H9 (cell line): ENCODE results near the gene WIZ. TPM values are rescaled to one million over a fixed set of nuclear protein-coding genes. Genes with fewer than 3 reads are reported as not detected.
"Not testable (repeated sequence)": the region's sequence is repeated elsewhere in the genome, so short reads cannot be mapped to it uniquely, and the experiment has no call there.

Experiments
- DNase-seq: peaks from one replicate; pipeline ENCODE4 v3.0.0-alpha.2; 2017
- H2AFZ ChIP-seq: one replicate; pipeline ENCODE4 v1.6.1; 2013; ENCODE audit warnings: mild to moderate bottlenecking, low read length, control low read depth, moderate library complexity
- H2AK5ac ChIP-seq: 2 replicates; pipeline ENCODE4 v1.6.1; 2013; ENCODE audit warnings: low read length, control low read depth, mixed read lengths; ENCODE audit not compliant: insufficient read length
- H2BK120ac ChIP-seq: one replicate; pipeline ENCODE4 v1.6.1; 2013; ENCODE audit warnings: low read depth, mild to moderate bottlenecking, low read length, control low read depth, inconsistent platforms; ENCODE audit not compliant: poor library complexity, severe bottlenecking
- H2BK12ac ChIP-seq: 2 replicates; pipeline ENCODE4 v1.6.1; 2013; ENCODE audit warnings: low read length, control low read depth, mixed read lengths, low read depth; ENCODE audit not compliant: insufficient read length
- H2BK15ac ChIP-seq: 2 replicates; pipeline ENCODE4 v1.6.1; 2013; ENCODE audit warnings: low read depth, low read length, control low read depth
- H2BK20ac ChIP-seq: one replicate; pipeline ENCODE4 v1.6.1; 2013; ENCODE audit warnings: low read depth, mild to moderate bottlenecking, low read length, control low read depth, inconsistent platforms; ENCODE audit not compliant: poor library complexity, severe bottlenecking
- H2BK5ac ChIP-seq: 2 replicates; pipeline ENCODE4 v1.6.1; 2013; ENCODE audit warnings: low read length, control low read depth, mixed read lengths; ENCODE audit not compliant: insufficient read length
- H3K14ac ChIP-seq: 2 replicates; pipeline ENCODE4 v1.6.1; 2013; ENCODE audit warnings: low read length, control low read depth; ENCODE audit not compliant: insufficient read depth
- H3K18ac ChIP-seq: 2 replicates; pipeline ENCODE4 v1.6.1; 2013; ENCODE audit warnings: low read depth, mild to moderate bottlenecking, mixed read lengths, low read length, control low read depth; ENCODE audit not compliant: insufficient read length
- H3K23ac ChIP-seq: 2 replicates; pipeline ENCODE4 v1.6.1; 2013; ENCODE audit warnings: low read length, control low read depth, mixed read lengths, low read depth; ENCODE audit not compliant: insufficient read length
- H3K23me2 ChIP-seq: 2 replicates; pipeline ENCODE4 v1.6.1; 2013; ENCODE audit warnings: low read depth, mild to moderate bottlenecking, mixed read lengths, low read length, control low read depth; ENCODE audit not compliant: insufficient read length, poor library complexity, severe bottlenecking
- H3K27ac ChIP-seq: 2 replicates; pipeline ENCODE4 v1.5.1; 2013; ENCODE audit warnings: low read length, control low read depth, mixed read lengths, low read depth; ENCODE audit not compliant: insufficient read length
- H3K27me3 ChIP-seq: 2 replicates; pipeline ENCODE4 v1.6.1; 2013; ENCODE audit warnings: low read length, control low read depth, inconsistent platforms; ENCODE audit not compliant: insufficient read depth
- H3K4ac ChIP-seq: 2 replicates; pipeline ENCODE4 v1.6.1; 2013; ENCODE audit warnings: low read depth, mild to moderate bottlenecking, control low read depth, inconsistent platforms, low read length, moderate library complexity
- H3K4me1 ChIP-seq: 2 replicates; pipeline ENCODE4 v1.6.1; 2013; ENCODE audit warnings: low read length, control low read depth, inconsistent platforms; ENCODE audit not compliant: insufficient read depth
- H3K4me2 ChIP-seq: 2 replicates; pipeline ENCODE4 v1.6.1; 2013; ENCODE audit warnings: low read length, control low read depth, mixed read lengths; ENCODE audit not compliant: insufficient read length, insufficient read depth
- H3K56ac ChIP-seq: 2 replicates; pipeline ENCODE4 v1.6.1; 2013; ENCODE audit warnings: low read depth, mild to moderate bottlenecking, mixed read lengths, low read length, control low read depth; ENCODE audit not compliant: insufficient read length
- H3K79me1 ChIP-seq: 2 replicates; pipeline ENCODE4 v1.6.1; 2013; ENCODE audit warnings: low read depth, mild to moderate bottlenecking, moderate library complexity, low read length, control low read depth, inconsistent platforms; ENCODE audit not compliant: insufficient read depth, poor library complexity, severe bottlenecking
- H3K79me2 ChIP-seq: 2 replicates; pipeline ENCODE4 v1.6.1; 2013; ENCODE audit warnings: low read length, control low read depth, inconsistent platforms; ENCODE audit not compliant: insufficient read depth
- H3K9ac ChIP-seq: 2 replicates; pipeline ENCODE4 v1.6.1; 2013; ENCODE audit warnings: low read length, control low read depth, mixed read lengths; ENCODE audit not compliant: insufficient read length; ENCODE audit errors: extremely low read depth
- H3K9me3 ChIP-seq: one replicate; pipeline ENCODE4 v1.6.1; 2013; ENCODE audit warnings: low read depth, low read length, inconsistent platforms; ENCODE audit not compliant: control insufficient read depth
- H3T11ph ChIP-seq: one replicate; pipeline ENCODE4 v1.6.1; 2013; ENCODE audit warnings: mild to moderate bottlenecking, low read length, control low read depth, inconsistent platforms
- H4K20me1 ChIP-seq: one replicate; pipeline ENCODE4 v1.6.1; 2013; ENCODE audit not compliant: control insufficient read depth, insufficient read length, insufficient read depth
- H4K5ac ChIP-seq: 2 replicates; pipeline ENCODE4 v1.6.1; 2013; ENCODE audit warnings: low read depth, mild to moderate bottlenecking, mixed read lengths, low read length, control low read depth; ENCODE audit not compliant: insufficient read length
- H4K8ac ChIP-seq: replicated peaks from 2 replicates; pipeline ENCODE4 v1.6.1; 2013; ENCODE audit warnings: low read length, control low read depth, mixed read lengths, low read depth; ENCODE audit not compliant: insufficient read length
- H4K91ac ChIP-seq: 2 replicates; pipeline ENCODE4 v1.6.1; 2013; ENCODE audit warnings: low read depth, mild to moderate bottlenecking, moderate library complexity, mixed read lengths, low read length, control low read depth; ENCODE audit not compliant: insufficient read length
- H3K27ac Mint-ChIP-seq, 3 experiments: 2 replicates in 2 of 3; 3 replicates in 1 of 3; pipeline ENCODE4 v1.8.0; 2020 to 2021; ENCODE audit warnings: mixed read lengths in 3 of 3, mild to moderate bottlenecking in 1 of 3, moderate library complexity in 1 of 3
- H3K27me3 Mint-ChIP-seq: 2 replicates; pipeline ENCODE4 v1.8.0; 2021; ENCODE audit warnings: low read depth, mild to moderate bottlenecking, moderate library complexity, mixed read lengths
- H3K36me3 Mint-ChIP-seq, 3 experiments: 2 replicates in 2 of 3; 3 replicates in 1 of 3; pipeline ENCODE4 v1.8.0; 2020 to 2021; ENCODE audit warnings: low read depth in 3 of 3, mixed read lengths in 3 of 3; ENCODE audit not compliant: insufficient read depth in 1 of 3
- H3K4me1 Mint-ChIP-seq, 2 experiments: 2 replicates each; pipeline ENCODE4 v1.8.0; 2020; ENCODE audit warnings: mixed read lengths in 2 of 2
- H3K4me3 Mint-ChIP-seq, 2 experiments: 2 replicates in 1 of 2; 3 replicates in 1 of 2; pipeline ENCODE4 v1.8.0; 2020 to 2021; ENCODE audit warnings: mild to moderate bottlenecking in 2 of 2, mixed read lengths in 2 of 2, moderate library complexity in 1 of 2
- H3K9me3 Mint-ChIP-seq, 2 experiments: 2 replicates in 1 of 2; 3 replicates in 1 of 2; pipeline ENCODE4 v1.8.0; 2020; ENCODE audit warnings: mild to moderate bottlenecking in 2 of 2, mixed read lengths in 2 of 2, moderate library complexity in 1 of 2
- WGBS: extraction: QIAGEN DNeasy Blood & Tissue Kit; methylation state at CpG from one replicate; pipeline ENCODE4 v1.1.7; 2013; ENCODE audit warnings: missing lambda C conversion rate, low lambda C conversion rate, mixed read lengths; ENCODE audit not compliant: insufficient read length; ENCODE audit errors: extremely low coverage; 5-methylcytosine and 5-hydroxymethylcytosine counted together
- total RNA-seq: library from RNA; stranded (reverse); gene quantifications from 2 replicates; pipeline ENCODE4 v1.2.1, GENCODE V29; 2021

The WIZ gene
- total RNA-seq, 1 experiment from 2014 or later = 33.3 TPM

DNA sequence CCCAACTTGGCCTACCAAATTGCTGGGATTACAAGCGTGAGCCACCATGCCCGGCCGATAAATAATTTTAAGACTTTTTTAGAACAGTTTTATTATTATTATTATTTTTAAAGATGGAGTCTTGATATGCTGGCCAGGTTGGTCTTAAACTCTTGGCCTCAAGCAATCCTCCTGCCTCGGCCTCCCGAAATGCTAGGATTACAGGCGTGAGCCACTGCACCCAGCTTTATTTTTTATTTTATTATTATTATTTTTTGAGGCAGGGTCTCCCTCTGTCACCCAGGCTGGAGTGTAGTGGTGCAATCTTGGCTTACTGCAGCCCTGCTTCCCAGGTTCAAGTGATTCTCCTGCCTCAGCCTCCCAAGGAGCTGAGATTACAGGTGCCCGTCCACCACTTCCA lies 31.2 kb upstream of the WIZ start:
- H3T11ph ChIP-seq, H3K79me1 ChIP-seq, H3K27ac Mint-ChIP-seq, H2BK20ac ChIP-seq, H3K27me3 Mint-ChIP-seq, H3K23me2 ChIP-seq, H2BK12ac ChIP-seq, H3K4me3 Mint-ChIP-seq, H2AFZ ChIP-seq, H2BK120ac ChIP-seq, H3K4ac ChIP-seq, H3K56ac ChIP-seq, H3K27ac ChIP-seq, H3K23ac ChIP-seq, DNase-seq, H3K18ac ChIP-seq, H3K4me2 ChIP-seq, H3K14ac ChIP-seq, H4K5ac ChIP-seq, H2BK15ac ChIP-seq, H4K91ac ChIP-seq, H2BK5ac ChIP-seq, H4K20me1 ChIP-seq, H2AK5ac ChIP-seq, H3K27me3 ChIP-seq, H3K9ac ChIP-seq, H3K4me1 Mint-ChIP-seq, H3K79me2 ChIP-seq, H3K4me1 ChIP-seq, H4K8ac ChIP-seq: not testable (repeated sequence)
- peaks cover 0 to 27% (median 12%) of the 10 kb centered on the region in 3 experiments; a peak in 3 of 7 replicates for H3K36me3 Mint-ChIP-seq
- WGBS = no CpG with 5 or more reads among the region's 7 CpGs
- peaks cover 31 to 82% of the 10 kb centered on the region in 2 experiments for H3K9me3 Mint-ChIP-seq
- H3K9me3 ChIP-seq = peaks cover 24% of the 10 kb centered on the region
